UCSD-AML1 (cell line): ENCODE data around the gene ADGRG6.
"Not testable (repeated sequence)": the region's sequence is repeated elsewhere in the genome, so short reads cannot be mapped to it uniquely, and the experiment has no call there.

Source experiments
- DNase-seq: peaks from one replicate; lab custom pipeline; 2025; ENCODE audit not compliant: unreplicated experiment; lab: John Stamatoyannopoulos, UW

The ADGRG6 gene

GRCh38 chr6:142301651-142302391, at the start of gene ADGRG6:
Gene ADGRG6, plus strand, starts transcription at chr6:142302007. Its CDS starts 323 bp downstream, at chr6:142302330.
- no peak for DNase-seq

DNA sequence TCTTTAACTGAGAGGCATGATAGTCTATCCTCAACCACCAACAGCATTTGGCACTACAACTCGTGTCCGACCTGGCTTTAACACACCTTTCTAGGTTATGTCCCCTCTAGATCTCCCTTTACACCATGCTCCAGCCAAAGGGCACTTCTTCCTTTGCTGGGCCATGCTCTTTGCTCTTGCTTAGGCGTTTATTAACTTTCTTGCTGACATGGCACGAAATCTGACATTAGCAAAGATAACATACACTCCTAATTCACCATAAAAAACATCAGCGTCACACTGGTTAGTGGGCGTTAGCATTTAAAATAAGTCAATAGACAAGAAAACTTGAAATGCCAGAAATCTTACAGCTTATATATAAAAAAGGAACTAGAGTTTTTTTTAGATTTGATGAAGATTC, 47.3 kb upstream of the ADGRG6 start:
- DNase-seq = no peak

DNA sequence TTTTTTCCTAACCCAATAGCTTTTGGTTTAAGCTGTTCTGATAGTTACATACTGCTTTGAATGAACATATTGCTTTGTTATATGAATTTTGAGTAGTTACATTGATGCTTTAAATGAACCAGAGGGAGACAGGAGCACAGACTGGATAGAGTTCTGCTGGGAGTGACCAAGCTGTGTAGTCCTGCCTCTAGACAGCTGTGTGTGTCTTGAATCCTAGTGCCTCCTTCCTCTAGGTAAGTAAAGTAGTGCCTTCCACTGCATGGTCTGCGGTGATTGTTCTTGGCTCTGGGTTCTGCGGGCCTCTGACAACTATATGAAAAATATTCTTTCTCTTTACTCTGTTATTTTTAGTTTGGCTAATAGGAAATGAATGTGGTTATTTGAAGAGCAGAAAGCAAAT, 46.0 kb upstream of the ADGRG6 start:
- no peak for DNase-seq

DNA sequence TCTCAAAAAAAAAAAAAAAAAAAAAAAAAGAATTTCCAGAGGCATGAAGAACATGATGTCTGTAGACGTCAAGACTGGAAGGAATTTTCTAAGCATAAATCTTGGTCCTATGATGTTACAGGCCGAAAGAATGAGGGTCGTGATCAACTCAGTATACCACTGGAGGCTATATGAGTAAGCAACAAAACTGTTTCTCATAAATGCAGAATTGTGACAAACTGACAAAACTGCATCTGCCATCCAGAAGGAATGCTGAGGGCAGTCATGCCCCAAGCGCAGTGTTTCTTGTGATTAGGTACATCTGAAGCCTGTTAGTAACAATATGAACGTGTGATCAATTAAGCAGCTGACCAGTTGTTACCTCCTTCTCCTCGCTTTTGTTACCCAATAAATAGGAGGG, 43.5 kb upstream of the ADGRG6 start:
- no peak for DNase-seq

DNA sequence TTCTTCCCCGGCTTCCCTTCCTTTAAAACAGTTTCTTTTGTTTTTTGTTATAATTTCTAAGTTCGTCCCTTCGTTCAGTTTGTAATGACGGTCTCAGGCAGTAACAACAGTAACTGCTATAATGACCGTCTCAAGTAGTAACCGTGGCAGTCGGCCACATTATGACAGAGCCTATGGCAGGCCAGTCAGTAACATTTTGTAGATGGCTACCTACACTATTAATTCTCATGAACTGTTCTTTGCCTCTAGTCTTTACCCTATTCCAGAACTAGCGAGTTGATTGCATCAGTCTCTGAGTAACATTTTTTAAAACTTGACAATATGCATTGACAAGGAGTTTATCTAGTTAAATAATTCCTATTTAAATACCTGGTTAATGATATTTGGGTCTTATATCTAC, 43.0 kb upstream of the ADGRG6 start:
- DNase-seq = no peak

DNA sequence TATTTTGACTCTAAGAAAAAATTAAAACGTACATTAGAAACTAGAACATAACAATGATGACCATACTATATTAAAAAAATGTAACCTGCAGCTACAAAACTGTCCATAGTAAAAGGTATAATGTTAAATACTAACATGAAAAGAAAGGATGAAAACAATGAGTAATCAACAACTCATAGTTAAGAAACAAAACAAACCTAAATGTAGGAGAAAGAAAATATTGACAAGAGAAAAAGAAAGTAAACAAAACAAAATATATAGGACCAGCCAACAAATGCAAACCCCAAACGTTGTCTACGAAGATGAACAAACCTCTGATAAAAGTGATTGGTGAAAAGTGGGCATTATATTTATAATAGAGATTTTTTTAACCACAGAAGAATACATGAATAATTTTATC, 41.1 kb upstream of the ADGRG6 start:
- no peak for DNase-seq

DNA sequence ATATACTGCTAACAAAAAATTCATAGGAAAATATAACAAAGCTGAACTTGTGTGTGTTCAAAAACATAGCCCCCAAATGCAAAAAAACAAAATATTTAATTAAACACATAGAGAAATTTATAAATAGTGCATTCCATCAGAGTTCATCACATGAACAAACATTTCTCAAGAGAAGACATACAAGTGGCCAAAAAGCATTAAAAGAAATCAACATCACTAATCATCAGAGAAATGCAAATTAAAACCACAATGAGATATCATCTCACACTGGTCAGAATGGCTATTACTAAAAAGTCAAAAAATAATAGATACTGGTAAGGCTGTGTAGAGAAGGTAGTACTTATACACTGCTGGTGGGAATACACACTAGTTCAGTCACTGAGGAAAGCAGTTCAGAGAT, 39.6 kb upstream of the ADGRG6 start:
- no peak for DNase-seq

GRCh38 chr6:142265476-142265875, 36.3 kb upstream of the ADGRG6 start:
- no peak for DNase-seq

DNA sequence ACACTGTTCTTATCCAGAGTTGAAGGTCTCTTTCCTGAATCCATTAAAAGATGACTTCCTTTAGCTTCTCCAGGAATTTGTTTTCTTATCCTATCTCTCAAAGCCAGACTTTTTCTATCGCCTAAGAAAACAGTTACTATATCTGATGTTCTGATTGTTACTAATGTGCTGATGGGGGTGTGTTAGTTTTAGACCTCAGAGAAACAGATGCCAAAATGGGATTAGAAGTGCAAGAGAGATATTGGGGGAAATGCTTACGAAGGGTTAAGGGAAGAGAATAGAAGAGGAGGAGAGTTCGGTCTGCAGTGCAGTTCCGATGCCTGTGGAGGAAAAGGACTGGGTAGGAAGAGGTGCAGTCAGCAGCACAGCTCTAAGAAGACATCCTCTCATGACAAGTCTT, 35.7 kb upstream of the ADGRG6 start:
- DNase-seq = no peak

GRCh38 chr6:142271476-142271875, 30.3 kb upstream of the ADGRG6 start:
- no peak for DNase-seq

DNA sequence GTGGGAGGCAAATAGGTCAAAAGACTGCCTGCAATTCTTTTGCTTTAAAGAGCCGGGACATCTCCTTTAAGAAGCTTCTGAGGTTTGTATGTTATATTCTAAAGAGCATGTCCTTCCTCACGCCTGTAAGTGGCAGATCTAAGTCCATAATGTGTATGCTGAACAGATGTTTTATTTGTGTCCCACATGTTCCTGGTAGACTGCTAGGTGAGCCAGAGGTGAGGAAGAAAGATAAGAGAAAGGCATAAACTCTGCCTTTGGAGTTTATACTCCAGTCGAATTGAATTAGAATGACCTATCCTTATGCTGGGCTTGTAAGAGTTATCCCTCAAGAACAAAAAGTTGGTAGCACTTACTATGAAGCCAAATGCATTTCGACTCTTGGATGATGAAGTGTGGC, 27.2 kb upstream of the ADGRG6 start:
- DNase-seq = no peak

DNA sequence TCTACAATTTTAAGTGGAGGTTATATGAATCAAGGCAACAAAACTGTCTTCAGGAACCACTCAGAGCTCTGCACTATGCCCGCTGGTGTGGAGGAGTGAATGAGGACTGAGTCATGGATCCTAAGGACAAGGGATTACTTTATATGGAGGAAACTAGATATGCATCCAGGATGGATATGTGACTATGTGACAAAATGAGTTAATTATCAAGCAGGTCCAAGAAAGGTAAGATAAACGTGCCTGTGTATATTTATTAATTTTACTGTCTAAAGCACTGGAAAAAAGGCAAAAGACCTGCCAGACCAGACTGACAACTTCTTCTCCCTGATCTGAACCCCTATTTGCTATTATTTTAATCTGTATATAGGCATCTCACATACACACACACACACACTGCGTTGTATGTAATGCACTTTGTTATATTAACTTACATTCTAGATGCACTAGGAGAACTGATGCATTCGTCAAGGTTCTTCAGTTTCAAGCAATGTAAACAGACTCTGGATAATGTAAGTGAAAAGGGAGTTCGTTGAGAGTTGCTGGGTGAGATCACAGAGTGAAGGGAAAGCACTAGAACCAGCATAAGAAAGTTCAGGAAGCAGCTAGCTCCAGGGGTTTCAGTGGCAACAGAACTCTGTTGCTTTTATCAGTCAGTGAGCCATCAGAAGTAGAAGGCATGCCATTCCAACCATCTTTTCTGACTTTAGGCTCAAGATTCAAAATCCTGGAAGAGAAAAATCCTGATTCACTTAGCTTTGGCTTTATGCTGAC, 26.4 kb upstream of the ADGRG6 start:
- no peak for DNase-seq

- no peak for DNase-seq
Measured at GRCh38 chr6:142276256-142276655, 25.6 kb upstream of the ADGRG6 start.

DNA sequence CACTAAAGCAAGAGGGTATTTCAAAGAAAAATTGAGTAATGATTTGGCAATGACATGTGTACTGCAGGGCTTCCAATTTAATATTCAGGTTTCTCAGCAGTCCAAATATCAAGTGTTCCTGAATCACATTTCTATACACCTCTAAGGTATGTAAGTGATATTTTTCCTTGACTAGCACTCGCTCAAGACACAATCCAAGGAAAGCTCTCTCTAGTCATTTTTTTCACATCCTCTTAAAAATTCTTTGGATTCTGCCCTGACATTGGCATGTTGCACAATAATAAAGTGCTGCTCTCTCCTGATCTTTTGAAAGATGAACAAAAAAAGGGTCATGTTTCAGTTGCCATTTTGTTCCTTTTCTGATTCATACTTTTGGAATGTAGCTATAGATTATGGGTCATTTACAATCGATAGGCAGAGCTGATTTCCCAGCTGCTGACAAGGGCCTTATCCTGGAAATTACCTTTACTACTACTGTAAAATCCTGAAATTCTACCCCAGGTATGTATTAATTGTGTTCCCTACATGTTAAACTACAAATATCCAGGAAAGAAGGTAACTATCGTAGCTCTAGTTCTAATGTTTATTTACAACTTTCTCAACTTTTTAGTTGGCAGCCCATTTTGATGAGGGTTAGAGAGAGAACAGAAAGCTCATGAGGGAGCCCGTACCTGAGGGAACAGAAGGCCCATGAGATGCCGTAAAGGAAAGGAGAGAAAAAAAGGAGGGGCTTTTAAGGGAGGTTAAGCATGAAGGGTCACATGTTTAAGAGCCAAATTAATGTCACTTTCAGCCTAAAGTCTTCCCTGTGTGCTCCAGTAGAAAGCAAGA, 22.2 kb upstream of the ADGRG6 start:
- DNase-seq = no peak

GRCh38 chr6:142280265-142280664, 21.5 kb upstream of the ADGRG6 start:
- no peak for DNase-seq

GRCh38 chr6:142280927-142281326, 20.9 kb upstream of the ADGRG6 start:
- no peak for DNase-seq

DNA sequence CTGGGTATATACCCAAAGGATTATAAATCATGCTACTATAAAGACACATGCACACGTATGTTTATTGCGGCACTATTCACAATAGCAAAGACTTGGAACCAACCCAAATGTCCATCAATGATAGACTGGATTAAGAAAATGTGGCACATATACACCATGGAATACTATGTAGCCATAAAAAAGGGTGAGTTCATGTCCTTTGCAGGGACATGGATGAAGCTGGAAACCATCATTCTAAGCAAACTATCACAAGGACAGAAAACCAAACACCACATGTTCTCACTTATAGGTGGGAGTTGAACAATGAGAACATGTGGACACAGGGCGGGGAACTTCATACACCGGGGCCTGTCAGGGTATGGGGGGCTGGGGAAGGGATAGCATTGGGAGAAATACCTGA, 18.7 kb upstream of the ADGRG6 start:
- DNase-seq = not testable (repeated sequence)

DNA sequence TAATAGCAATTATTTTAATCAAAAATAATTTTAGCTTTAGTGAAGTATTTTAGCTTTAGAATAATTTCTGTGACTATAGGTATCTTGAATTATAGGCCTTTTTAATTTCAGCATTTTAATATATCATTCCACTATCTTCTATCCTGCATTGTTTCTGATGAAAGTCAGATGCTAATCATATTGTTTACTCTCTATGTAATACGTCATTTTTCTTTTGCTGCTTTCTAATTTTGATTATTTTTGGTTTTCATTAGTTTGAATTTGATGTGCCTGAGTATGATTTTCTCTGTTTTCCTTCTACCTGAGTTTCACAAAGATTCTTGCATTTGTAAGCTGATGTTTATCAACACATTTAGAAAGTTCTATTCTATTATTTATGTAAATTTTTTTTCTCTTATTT, 17.4 kb upstream of the ADGRG6 start:
- DNase-seq = no peak

- no peak for DNase-seq
Measured at GRCh38 chr6:142285235-142286087, 16.3 kb upstream of the ADGRG6 start.

- DNase-seq = no peak
Measured at GRCh38 chr6:142286088-142286409, 15.8 kb upstream of the ADGRG6 start.

- DNase-seq = no peak
Measured at GRCh38 chr6:142289687-142290086, 12.1 kb upstream of the ADGRG6 start.
